K562 (cell line): ENCODE results near the gene FSCN2.

Experiments used
- NFE2 ChIP-seq: IDR thresholded peaks from 2 replicates; pipeline ENCODE4 v1.6.1; 2014; ENCODE audit warnings: antibody characterized with exemption, low read depth
- RBM39 ChIP-seq: fragments of 200-400 bp; formaldehyde crosslinking; optimal IDR thresholded peaks from 2 replicates; pipeline ENCODE3; 2018; ENCODE audit warnings: low read depth, low read length
- SP1 ChIP-seq: sonication (generic); formaldehyde crosslinking; IDR thresholded peaks from 2 replicates; pipeline ENCODE4 v1.8.1; 2022; ENCODE audit warnings: mild to moderate bottlenecking, missing genetic modification reagents
- ZBTB17 ChIP-seq: fragments of 450-650 bp; formaldehyde crosslinking; IDR thresholded peaks from 2 replicates; pipeline ENCODE4 v1.4.0; 2020; ENCODE audit warnings: mild to moderate bottlenecking
- TF ChIP-seq, protein P1 (sequence below): sonication (generic); formaldehyde crosslinking; IDR thresholded peaks from 2 replicates; pipeline ENCODE4 v1.8.0; 2023; ENCODE audit warnings: mild to moderate bottlenecking, missing genetic modification reagents

DNA sequence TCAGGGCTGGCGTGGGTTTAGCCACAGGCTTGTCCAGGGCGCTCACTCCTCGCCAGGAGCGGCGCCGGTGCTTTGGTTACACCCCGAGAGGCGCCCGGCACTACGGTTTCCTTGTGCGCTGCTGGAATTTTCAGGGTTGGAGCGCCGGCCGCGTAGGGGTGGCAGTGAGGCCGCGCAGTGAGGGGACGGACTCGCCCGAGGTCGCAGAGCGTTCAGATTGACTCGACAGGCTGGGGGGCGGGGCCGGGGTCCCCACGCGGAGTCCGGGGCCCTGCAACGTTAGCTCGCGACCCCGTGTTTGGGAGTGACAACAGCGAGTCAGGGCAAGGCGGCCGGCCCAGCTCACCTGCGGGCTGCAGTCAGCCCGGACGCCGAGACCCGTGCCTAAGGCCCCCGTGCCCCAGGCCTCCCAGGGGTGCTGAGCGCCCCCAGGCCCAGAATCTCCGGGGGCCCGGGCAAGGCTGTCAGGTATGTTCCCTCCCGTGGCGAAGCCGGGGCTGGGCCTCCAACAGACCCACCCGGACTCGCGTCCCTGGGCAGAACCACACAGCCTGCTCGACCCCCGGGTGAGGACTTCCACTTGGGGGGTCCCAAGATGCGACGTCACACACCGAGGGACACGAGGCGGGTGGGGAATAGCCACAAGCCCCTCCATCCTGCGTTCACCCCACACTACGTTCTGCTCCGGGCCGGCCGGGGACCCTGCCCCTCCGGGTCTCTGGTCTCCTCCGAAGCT, 14.3 kb upstream of the FSCN2 start:
- no peak for TF ChIP-seq RBM39
- TF ChIP-seq ZBTB17 (CRISPR knock-in tag), result no peak
- TF ChIP-seq, protein P1, sequence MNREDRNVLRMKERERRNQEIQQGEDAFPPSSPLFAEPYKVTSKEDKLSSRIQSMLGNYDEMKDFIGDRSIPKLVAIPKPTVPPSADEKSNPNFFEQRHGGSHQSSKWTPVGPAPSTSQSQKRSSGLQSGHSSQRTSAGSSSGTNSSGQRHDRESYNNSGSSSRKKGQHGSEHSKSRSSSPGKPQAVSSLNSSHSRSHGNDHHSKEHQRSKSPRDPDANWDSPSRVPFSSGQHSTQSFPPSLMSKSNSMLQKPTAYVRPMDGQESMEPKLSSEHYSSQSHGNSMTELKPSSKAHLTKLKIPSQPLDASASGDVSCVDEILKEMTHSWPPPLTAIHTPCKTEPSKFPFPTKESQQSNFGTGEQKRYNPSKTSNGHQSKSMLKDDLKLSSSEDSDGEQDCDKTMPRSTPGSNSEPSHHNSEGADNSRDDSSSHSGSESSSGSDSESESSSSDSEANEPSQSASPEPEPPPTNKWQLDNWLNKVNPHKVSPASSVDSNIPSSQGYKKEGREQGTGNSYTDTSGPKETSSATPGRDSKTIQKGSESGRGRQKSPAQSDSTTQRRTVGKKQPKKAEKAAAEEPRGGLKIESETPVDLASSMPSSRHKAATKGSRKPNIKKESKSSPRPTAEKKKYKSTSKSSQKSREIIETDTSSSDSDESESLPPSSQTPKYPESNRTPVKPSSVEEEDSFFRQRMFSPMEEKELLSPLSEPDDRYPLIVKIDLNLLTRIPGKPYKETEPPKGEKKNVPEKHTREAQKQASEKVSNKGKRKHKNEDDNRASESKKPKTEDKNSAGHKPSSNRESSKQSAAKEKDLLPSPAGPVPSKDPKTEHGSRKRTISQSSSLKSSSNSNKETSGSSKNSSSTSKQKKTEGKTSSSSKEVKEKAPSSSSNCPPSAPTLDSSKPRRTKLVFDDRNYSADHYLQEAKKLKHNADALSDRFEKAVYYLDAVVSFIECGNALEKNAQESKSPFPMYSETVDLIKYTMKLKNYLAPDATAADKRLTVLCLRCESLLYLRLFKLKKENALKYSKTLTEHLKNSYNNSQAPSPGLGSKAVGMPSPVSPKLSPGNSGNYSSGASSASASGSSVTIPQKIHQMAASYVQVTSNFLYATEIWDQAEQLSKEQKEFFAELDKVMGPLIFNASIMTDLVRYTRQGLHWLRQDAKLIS (CRISPR knock-in tag), result no peak
- no peak; the same call in 1 of the 2 replicates for TF ChIP-seq SP1 (CRISPR knock-in tag)
- TF ChIP-seq NFE2, result no peak
